Lower lobe of right lung (tissue), 2 donors: ENCODE measurements around the gene HSPA12A. TPM values are rescaled to one million over a fixed set of nuclear protein-coding genes. Genes with fewer than 3 reads are reported as not detected.

Experiments used
- ATAC-seq, 2 donors: fragments of 200-7000 bp; cut with Tn5 transposase; one replicate each; pipeline ENCODE4 v1.9.1; 2020 to 2022; ENCODE audit warnings: mild to moderate bottlenecking in 2 of 2, moderate library complexity in 2 of 2
- DNase-seq: peaks from one replicate; pipeline ENCODE4 v3.0.0-alpha.2; 2020
- H3K27ac ChIP-seq: fragments of 200-600 bp; one replicate; pipeline ENCODE4 v1.8.0; 2022
- H3K27me3 ChIP-seq: fragments of 200-600 bp; one replicate; pipeline ENCODE4 v1.8.0; 2022; ENCODE audit warnings: low read depth
- H3K36me3 ChIP-seq: fragments of 200-600 bp; one replicate; pipeline ENCODE4 v1.8.0; 2022; ENCODE audit warnings: mild to moderate bottlenecking
- H3K4me1 ChIP-seq: fragments of 200-600 bp; one replicate; pipeline ENCODE4 v1.8.0; 2022
- H3K4me3 ChIP-seq: fragments of 200-600 bp; one replicate; pipeline ENCODE4 v1.8.0; 2022; ENCODE audit warnings: mild to moderate bottlenecking
- H3K9me3 ChIP-seq: fragments of 200-600 bp; one replicate; pipeline ENCODE4 v1.8.0; 2022
- intact Hi-C: fragments of 100-400 bp; cut with DNase I; formaldehyde crosslinking; loops from one replicate; pipeline ENCODE4 v1.11.0; 2022
- total RNA-seq: library from RNA; stranded (reverse); fragmentation: NEBNext Ultra II Directional; extraction: Animal tissue kit (Norgen Biotek cat#: 25700); gene quantifications from one replicate; pipeline ENCODE4 v1.2.1, GENCODE V29; 2021
- TF ChIP-seq, protein P1 (sequence below): fragments of 200-600 bp; IDR thresholded peaks from one replicate; pipeline ENCODE4 v1.8.0; 2022; ENCODE audit warnings: antibody characterized with exemption, mild to moderate bottlenecking
- donor health status: DM: no; HTN: yes; CAD: no; lungs with severe emphysema.

HSPA12A gene
- total RNA-seq, 1 donor from 2014 or later, result 8.8 TPM

DNA sequence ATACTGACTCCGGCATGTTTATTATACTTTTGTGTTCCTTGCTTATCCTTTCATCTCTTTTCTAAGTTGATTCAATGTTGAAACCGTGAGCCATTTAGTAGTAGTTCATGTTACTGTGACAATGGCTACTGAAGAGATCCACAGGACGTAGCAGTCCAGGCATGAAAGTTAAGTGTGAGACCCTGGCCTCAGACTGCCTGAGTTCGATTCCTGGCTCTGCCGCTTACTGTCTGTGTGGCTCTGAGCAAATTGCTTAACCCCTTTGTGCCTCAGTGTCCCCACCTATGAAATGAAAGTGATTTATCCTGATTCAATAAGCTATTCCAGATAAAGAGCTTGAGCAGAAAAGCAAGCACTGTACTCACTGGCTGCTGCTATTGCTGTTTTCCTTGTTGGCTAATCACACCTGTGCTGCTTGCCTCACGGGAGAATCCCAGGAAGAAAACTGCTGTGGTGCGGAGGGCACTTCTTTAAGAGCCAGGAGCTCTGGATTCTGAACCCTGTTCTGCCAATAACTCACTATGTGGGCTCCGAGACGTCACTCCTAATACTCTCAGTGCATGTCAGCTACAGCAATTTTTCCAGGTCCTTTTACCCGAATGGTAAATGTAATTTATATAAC lies 83.2 kb downstream of the HSPA12A start:
- Histone ChIP-seq H3K9me3 (no peaks in the 10 kb centered on the region), H3K4me1 (no peaks in the 10 kb centered on the region), H3K4me3 (no peak overlapping the region), H3K36me3 (no peaks in the 10 kb centered on the region), H3K27ac (no peak overlapping the region), H3K27me3 (peaks cover 3% of the 10 kb centered on the region)
- TF ChIP-seq, protein P1, sequence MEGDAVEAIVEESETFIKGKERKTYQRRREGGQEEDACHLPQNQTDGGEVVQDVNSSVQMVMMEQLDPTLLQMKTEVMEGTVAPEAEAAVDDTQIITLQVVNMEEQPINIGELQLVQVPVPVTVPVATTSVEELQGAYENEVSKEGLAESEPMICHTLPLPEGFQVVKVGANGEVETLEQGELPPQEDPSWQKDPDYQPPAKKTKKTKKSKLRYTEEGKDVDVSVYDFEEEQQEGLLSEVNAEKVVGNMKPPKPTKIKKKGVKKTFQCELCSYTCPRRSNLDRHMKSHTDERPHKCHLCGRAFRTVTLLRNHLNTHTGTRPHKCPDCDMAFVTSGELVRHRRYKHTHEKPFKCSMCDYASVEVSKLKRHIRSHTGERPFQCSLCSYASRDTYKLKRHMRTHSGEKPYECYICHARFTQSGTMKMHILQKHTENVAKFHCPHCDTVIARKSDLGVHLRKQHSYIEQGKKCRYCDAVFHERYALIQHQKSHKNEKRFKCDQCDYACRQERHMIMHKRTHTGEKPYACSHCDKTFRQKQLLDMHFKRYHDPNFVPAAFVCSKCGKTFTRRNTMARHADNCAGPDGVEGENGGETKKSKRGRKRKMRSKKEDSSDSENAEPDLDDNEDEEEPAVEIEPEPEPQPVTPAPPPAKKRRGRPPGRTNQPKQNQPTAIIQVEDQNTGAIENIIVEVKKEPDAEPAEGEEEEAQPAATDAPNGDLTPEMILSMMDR, result no peak
- intact Hi-C loops, result no loop called here
- DNase-seq, result no peak
- ATAC-seq, result no peak

DNA sequence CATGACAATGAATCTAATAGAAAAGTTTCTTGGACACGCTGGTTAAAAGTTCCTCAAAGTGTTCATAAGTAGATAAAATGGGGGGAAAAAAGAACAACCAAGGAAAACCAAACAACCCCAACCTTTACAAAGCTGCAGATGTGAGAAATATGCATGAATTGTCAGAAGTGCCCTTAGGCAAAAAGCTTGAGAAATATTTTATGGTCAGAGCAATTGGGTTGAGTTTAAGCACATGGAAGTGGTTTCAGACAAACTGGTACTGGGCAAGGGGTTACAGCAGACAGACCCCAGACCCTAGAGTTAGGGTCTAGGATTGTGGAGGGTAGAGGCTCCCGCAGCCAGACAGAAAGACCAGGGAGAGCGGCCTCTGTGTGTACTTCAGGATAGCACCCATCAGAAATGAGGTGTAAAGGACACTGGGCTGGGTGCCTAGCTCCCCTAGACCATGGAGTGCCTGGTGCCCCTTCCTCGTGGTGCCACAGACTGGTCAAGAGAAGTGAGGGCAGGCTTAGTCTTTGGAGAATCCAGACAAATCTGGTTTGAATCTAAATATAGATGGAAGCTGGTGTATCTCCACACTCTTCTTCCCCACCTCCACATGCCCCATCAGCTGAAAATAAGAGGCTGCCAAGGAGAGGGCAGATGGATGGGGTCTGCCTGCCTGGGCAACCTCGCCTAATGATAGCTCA lies 84.4 kb downstream of the HSPA12A start:
- DNase-seq, result no peak
- no peak for ATAC-seq
- Histone ChIP-seq H3K4me1 (no peaks in the 10 kb centered on the region), H3K9me3 (no peaks in the 10 kb centered on the region), H3K36me3 (no peaks in the 10 kb centered on the region), H3K4me3 (no peak overlapping the region), H3K27ac (no peak overlapping the region), H3K27me3 (peaks cover 3% of the 10 kb centered on the region)
- intact Hi-C loops, result no loop called here
- TF ChIP-seq, protein P1, result no peak

DNA sequence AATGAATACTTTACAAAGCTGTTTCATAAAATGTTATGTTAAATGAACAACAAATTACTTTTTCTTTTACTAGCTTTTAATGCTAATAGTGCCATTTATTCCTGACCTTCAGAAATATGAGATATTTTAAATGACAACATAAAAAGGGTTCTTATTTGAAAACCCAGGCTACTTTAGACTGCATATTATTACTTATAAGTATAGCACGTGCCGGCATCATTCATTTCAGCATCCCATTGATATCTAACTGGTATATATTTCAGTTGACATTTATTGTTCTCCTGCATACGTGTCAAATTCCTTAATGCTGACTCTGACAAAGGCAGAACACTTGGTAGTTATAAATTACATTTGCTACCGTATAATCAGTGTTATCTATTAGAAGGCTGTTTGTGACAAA lies 86.3 kb downstream of the HSPA12A start:
- Histone ChIP-seq H3K27ac (no peak overlapping the region), H3K4me1 (no peaks in the 10 kb centered on the region), H3K27me3 (peaks cover 3% of the 10 kb centered on the region), H3K4me3 (no peak overlapping the region), H3K9me3 (no peaks in the 10 kb centered on the region), H3K36me3 (no peaks in the 10 kb centered on the region)
- ATAC-seq, result no peak
- DNase-seq, result no peak
- intact Hi-C loops, result no loop called here
- TF ChIP-seq, protein P1, result no peak

DNA sequence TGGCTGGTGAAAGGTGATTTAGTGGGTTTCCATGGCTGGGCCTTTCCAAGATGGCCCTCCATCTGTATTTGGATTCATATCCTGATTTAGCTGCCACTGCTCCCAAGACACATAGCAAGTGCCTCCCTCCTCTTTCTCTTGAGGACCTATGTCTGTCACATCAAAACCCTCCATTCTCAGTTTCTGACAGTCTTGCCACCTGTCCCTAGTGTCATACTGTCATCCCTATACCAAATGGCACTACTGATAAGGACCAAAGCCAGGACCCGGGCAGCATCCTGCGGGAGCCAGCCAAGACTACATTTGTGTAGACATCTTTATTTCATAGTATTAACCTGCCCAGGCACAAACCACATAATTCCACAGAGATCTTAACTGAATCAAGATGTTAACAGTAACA lies 86.8 kb downstream of the HSPA12A start:
- DNase-seq (no peak), ATAC-seq (no peak)
- Histone ChIP-seq H3K36me3 (no peaks in the 10 kb centered on the region), H3K9me3 (no peaks in the 10 kb centered on the region), H3K27ac (no peak overlapping the region), H3K4me3 (no peak overlapping the region), H3K27me3 (peaks cover 3% of the 10 kb centered on the region), H3K4me1 (no peaks in the 10 kb centered on the region)
- TF ChIP-seq, protein P1, result no peak
- intact Hi-C loops, result no loop called here

DNA sequence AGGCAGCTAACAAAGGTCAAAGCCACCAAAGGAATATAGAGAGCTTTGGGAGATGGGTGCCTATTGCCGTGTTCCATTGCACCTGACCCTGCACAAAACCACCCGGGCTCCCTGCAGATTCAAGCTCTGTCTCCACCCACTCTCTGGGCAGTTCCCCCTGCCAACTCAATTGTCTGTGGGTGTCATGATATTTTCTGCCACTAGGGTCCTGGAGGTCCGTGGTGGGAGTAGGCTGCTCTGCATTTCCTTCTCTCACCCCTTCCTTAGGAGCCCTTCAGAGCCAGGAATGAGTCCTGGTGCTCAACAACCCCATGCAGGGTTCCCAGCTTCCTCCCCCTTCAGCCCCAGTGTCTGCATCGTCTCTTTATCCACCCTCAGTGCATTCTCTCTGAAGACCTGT lies 87.5 kb downstream of the HSPA12A start:
- Histone ChIP-seq H3K4me1 (no peaks in the 10 kb centered on the region), H3K27ac (no peak overlapping the region), H3K36me3 (no peaks in the 10 kb centered on the region), H3K4me3 (no peak overlapping the region), H3K27me3 (peaks cover 3% of the 10 kb centered on the region), H3K9me3 (peaks cover 5% of the 10 kb centered on the region)
- TF ChIP-seq, protein P1, result no peak
- ATAC-seq (no peak), DNase-seq (no peak)
- intact Hi-C loops, result no loop called here
